Fibroblast of skin of right biceps (primary cell): ENCODE data around the gene LXN.

ENCODE experiments used
- DNase-seq: peaks from one replicate; pipeline ENCODE4 v3.0.0-alpha.2; 2013

The LXN gene

GRCh38 chr3:158666416-158666815, 6.0 kb downstream of the LXN start:
- no peak for DNase-seq

- no peak for DNase-seq
These were observed 8.6 kb downstream of the LXN start for GRCh38 chr3:158663832-158664231.

- no peak for DNase-seq
These were observed 9.2 kb downstream of the LXN start for GRCh38 chr3:158663246-158663645.

GRCh38 chr3:158660711-158661110, 11.7 kb downstream of the LXN start:
- no peak for DNase-seq

- DNase-seq = peak; percentile 75
These were observed 12.8 kb downstream of the LXN start for GRCh38 chr3:158659454-158660237.

- no peak for DNase-seq
These were observed 13.6 kb downstream of the LXN start for GRCh38 chr3:158658889-158659288.

GRCh38 chr3:158652463-158652862, 20.0 kb downstream of the LXN start:
- no peak for DNase-seq

GRCh38 chr3:158651192-158651591, 21.3 kb downstream of the LXN start:
- no peak for DNase-seq

- no peak for DNase-seq
These were observed 22.7 kb downstream of the LXN start for GRCh38 chr3:158649791-158650190.

GRCh38 chr3:158644345-158644908, 28.0 kb downstream of the LXN start, which contains the start of gene GFM1:
TSS of gene GFM1 (plus strand) at chr3:158644527. CDS start at chr3:158644635, 108 bp downstream.
- peak; percentile 95 for DNase-seq

- no peak for DNase-seq
These were observed 29.8 kb downstream of the LXN start for GRCh38 chr3:158642474-158643210.

GRCh38 chr3:158642005-158642404, 30.4 kb downstream of the LXN start:
- DNase-seq = no peak

GRCh38 chr3:158640646-158641045, 31.8 kb downstream of the LXN start:
- no peak for DNase-seq

GRCh38 chr3:158631981-158632380, 40.5 kb downstream of the LXN start:
- no peak for DNase-seq

GRCh38 chr3:158625881-158626280, 46.6 kb downstream of the LXN start:
- no peak for DNase-seq

GRCh38 chr3:158617982-158618875, 54.2 kb downstream of the LXN start:
- no peak for DNase-seq
